Ishikawa (cell line): ENCODE results near the gene MAPRE3.

ENCODE experiments used
- EGR1 ChIP-seq: IDR thresholded peaks from 2 replicates; pipeline ENCODE4 v1.6.1; 2012
- EP300 ChIP-seq: IDR thresholded peaks from 2 replicates; pipeline ENCODE4 v1.6.1; 2012; ENCODE audit warnings: borderline replicate concordance
- FOXM1 ChIP-seq: IDR thresholded peaks from 2 replicates; pipeline ENCODE4 v1.6.1; 2012; ENCODE audit warnings: low read depth, borderline replicate concordance
- RAD21 ChIP-seq: IDR thresholded peaks from 2 replicates; pipeline ENCODE4 v1.6.1; 2012; ENCODE audit warnings: low read depth
- TAF1 ChIP-seq: IDR thresholded peaks from 2 replicates; pipeline ENCODE4 v1.6.1; 2012; ENCODE audit warnings: low read depth, mild to moderate bottlenecking
- TEAD4 ChIP-seq: IDR thresholded peaks from 2 replicates; pipeline ENCODE4 v1.6.1; 2012
- YY1 ChIP-seq: IDR thresholded peaks from 2 replicates; pipeline ENCODE4 v1.6.1; 2012; ENCODE audit warnings: low read depth
- ZBTB7A ChIP-seq: IDR thresholded peaks from 2 replicates; pipeline ENCODE4 v1.6.1; 2012; ENCODE audit warnings: low read depth
- TF ChIP-seq, protein P1 (sequence below): IDR thresholded peaks from 2 replicates; pipeline ENCODE4 v1.6.1; 2012
- TF ChIP-seq, protein P2 (sequence below): IDR thresholded peaks from 2 replicates; pipeline ENCODE4 v1.6.1; 2012; ENCODE audit warnings: low read depth, mild to moderate bottlenecking
- TF ChIP-seq, protein P3 (sequence below): IDR thresholded peaks from 2 replicates; pipeline ENCODE4 v1.6.1; 2012

DNA sequence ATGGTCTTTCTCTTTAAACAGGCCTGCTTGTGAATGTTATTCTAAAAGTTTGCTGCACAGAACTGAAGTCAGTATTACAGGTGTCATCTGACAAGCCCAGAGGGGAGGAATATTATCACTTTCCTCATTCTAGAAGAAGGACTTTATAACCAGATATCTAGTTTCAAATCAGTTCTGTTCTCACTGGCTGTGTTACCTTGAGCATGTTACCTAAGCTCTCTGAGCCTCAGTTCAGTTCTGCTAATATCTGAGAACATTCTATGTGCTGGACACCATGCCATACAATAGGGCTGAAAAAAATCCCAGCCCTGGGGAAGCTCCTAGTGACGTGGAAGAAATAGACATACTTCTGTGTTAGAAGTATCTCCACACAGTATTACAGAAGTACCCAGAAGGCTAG lies 27.9 kb downstream of the MAPRE3 start:
- TF ChIP-seq, protein P1, sequence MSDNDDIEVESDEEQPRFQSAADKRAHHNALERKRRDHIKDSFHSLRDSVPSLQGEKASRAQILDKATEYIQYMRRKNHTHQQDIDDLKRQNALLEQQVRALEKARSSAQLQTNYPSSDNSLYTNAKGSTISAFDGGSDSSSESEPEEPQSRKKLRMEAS: no peak
- no peak for TF ChIP-seq RAD21
- no peak for TF ChIP-seq TEAD4
- TF ChIP-seq, protein P2, sequence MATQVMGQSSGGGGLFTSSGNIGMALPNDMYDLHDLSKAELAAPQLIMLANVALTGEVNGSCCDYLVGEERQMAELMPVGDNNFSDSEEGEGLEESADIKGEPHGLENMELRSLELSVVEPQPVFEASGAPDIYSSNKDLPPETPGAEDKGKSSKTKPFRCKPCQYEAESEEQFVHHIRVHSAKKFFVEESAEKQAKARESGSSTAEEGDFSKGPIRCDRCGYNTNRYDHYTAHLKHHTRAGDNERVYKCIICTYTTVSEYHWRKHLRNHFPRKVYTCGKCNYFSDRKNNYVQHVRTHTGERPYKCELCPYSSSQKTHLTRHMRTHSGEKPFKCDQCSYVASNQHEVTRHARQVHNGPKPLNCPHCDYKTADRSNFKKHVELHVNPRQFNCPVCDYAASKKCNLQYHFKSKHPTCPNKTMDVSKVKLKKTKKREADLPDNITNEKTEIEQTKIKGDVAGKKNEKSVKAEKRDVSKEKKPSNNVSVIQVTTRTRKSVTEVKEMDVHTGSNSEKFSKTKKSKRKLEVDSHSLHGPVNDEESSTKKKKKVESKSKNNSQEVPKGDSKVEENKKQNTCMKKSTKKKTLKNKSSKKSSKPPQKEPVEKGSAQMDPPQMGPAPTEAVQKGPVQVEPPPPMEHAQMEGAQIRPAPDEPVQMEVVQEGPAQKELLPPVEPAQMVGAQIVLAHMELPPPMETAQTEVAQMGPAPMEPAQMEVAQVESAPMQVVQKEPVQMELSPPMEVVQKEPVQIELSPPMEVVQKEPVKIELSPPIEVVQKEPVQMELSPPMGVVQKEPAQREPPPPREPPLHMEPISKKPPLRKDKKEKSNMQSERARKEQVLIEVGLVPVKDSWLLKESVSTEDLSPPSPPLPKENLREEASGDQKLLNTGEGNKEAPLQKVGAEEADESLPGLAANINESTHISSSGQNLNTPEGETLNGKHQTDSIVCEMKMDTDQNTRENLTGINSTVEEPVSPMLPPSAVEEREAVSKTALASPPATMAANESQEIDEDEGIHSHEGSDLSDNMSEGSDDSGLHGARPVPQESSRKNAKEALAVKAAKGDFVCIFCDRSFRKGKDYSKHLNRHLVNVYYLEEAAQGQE: no peak
- no peak for TF ChIP-seq ZBTB7A
- TF ChIP-seq EP300: no peak
- no peak for TF ChIP-seq EGR1
- TF ChIP-seq, protein P3, sequence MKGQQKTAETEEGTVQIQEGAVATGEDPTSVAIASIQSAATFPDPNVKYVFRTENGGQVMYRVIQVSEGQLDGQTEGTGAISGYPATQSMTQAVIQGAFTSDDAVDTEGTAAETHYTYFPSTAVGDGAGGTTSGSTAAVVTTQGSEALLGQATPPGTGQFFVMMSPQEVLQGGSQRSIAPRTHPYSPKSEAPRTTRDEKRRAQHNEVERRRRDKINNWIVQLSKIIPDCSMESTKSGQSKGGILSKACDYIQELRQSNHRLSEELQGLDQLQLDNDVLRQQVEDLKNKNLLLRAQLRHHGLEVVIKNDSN: no peak
- no peak for TF ChIP-seq YY1
- no peak for TF ChIP-seq TAF1
- no peak for TF ChIP-seq FOXM1
